ENCODE measurements around the gene ZBTB7C.

DNA sequence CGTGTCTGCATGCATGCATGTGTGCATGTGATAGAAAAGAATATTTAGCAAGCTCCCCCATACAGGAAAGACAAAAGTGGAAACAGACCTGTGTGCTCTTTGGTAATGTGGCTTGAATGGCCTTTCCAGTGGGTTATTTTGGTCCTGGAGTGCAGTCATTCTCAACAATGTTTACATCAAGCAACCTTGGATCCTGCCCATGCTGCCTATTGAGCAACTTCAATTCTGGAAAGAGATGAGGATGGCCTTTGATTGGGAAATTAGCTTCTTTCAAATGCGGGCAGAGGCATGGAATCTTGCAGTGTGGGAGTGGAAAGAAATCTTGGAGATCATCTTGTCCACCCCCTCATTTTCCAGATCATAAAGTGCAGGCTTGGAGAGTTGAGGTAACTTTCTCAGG lies 391.5 kb downstream of the ZBTB7C start:
- TF ChIP-seq, protein P1, sequence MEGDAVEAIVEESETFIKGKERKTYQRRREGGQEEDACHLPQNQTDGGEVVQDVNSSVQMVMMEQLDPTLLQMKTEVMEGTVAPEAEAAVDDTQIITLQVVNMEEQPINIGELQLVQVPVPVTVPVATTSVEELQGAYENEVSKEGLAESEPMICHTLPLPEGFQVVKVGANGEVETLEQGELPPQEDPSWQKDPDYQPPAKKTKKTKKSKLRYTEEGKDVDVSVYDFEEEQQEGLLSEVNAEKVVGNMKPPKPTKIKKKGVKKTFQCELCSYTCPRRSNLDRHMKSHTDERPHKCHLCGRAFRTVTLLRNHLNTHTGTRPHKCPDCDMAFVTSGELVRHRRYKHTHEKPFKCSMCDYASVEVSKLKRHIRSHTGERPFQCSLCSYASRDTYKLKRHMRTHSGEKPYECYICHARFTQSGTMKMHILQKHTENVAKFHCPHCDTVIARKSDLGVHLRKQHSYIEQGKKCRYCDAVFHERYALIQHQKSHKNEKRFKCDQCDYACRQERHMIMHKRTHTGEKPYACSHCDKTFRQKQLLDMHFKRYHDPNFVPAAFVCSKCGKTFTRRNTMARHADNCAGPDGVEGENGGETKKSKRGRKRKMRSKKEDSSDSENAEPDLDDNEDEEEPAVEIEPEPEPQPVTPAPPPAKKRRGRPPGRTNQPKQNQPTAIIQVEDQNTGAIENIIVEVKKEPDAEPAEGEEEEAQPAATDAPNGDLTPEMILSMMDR (IDR thresholded peaks at IDR 0.05) = no peak
- TF ChIP-seq EZH2 (IDR thresholded peaks at IDR 0.05; ENCODE audit: borderline replicate concordance, insufficient read depth, low read depth, low read length, poor library complexity, severe bottlenecking) = no peak

Data from B cell (primary cell).